T47D (cell line): ENCODE results near the gene ADCK1.

ENCODE experiments used
- DNase-seq, 2 experiments: peaks; one replicate each; pipeline versions ENCODE4 v3.0.0 to v3.0.0-alpha.2; 2011 to 2012; ENCODE audit warnings: low read depth in 1 of 2, low spot score in 1 of 2
- JUND ChIP-seq: IDR thresholded peaks from 2 replicates; pipeline ENCODE4 v1.6.1; 2012; ENCODE audit warnings: low read depth
- in situ Hi-C: cut with HindIII; loops from 2 replicates; pipeline ENCODE4 v1.10.0; 2016; ENCODE audit warnings: low sequenced_read_pairs, low pct_unique_long_range_greater_than_20kb

The ADCK1 gene

GRCh38 chr14:77823378-77823777, 23.5 kb downstream of the ADCK1 start:
- no peak for DNase-seq
- no peak for TF ChIP-seq JUND
- in situ Hi-C loops = no loop called here

- no peak for DNase-seq
- no peak for TF ChIP-seq JUND
- in situ Hi-C loops = no loop called here
Observed at GRCh38 chr14:77825895-77826519, 26.1 kb downstream of the ADCK1 start.

GRCh38 chr14:77830692-77831091, 30.8 kb downstream of the ADCK1 start:
- no peak for TF ChIP-seq JUND
- in situ Hi-C loops = no loop called here
- DNase-seq = no peak

GRCh38 chr14:77832297-77832696, 32.4 kb downstream of the ADCK1 start:
- no peak for TF ChIP-seq JUND
- DNase-seq = peak in 1 of 2 experiments; percentile 19
- in situ Hi-C loops = no loop called here

- in situ Hi-C loops = no loop called here
- no peak for TF ChIP-seq JUND
Observed at GRCh38 chr14:77837926-77838325, 38.0 kb downstream of the ADCK1 start.

GRCh38 chr14:77838831-77839511, 39.1 kb downstream of the ADCK1 start:
- no peak for DNase-seq
- in situ Hi-C loops = no loop called here

More at GRCh38 chr14:77837926-77838325, 38.0 kb downstream of the ADCK1 start:
- no peak for DNase-seq

GRCh38 chr14:77843195-77843594, 43.3 kb downstream of the ADCK1 start:
- in situ Hi-C loops = no loop called here
- DNase-seq = no peak
- no peak for TF ChIP-seq JUND

More at GRCh38 chr14:77838831-77839511, 39.1 kb downstream of the ADCK1 start:
- no peak for TF ChIP-seq JUND

GRCh38 chr14:77843651-77844050, 43.7 kb downstream of the ADCK1 start:
- DNase-seq = no peak
- in situ Hi-C loops = no loop called here
- TF ChIP-seq JUND = no peak

GRCh38 chr14:77844802-77845201, 44.9 kb downstream of the ADCK1 start:
- in situ Hi-C loops = no loop called here
- TF ChIP-seq JUND = no peak
- no peak for DNase-seq

GRCh38 chr14:77848031-77848430, 48.1 kb downstream of the ADCK1 start:
- in situ Hi-C loops = no loop called here
- no peak for TF ChIP-seq JUND
- no peak for DNase-seq

GRCh38 chr14:77849711-77850110, 49.8 kb downstream of the ADCK1 start:
- no peak for TF ChIP-seq JUND
- in situ Hi-C loops = no loop called here
- DNase-seq = no peak

- DNase-seq = no peak
- in situ Hi-C loops = no loop called here
- no peak for TF ChIP-seq JUND
Observed at GRCh38 chr14:77853919-77854318, 54.0 kb downstream of the ADCK1 start.

GRCh38 chr14:77856941-77857340, 57.0 kb downstream of the ADCK1 start:
- DNase-seq = no peak
- no peak for TF ChIP-seq JUND
- in situ Hi-C loops = no loop called here

- in situ Hi-C loops = no loop called here
- TF ChIP-seq JUND = no peak
- no peak for DNase-seq
Observed at GRCh38 chr14:77859934-77860570, 60.1 kb downstream of the ADCK1 start.
